Epidermal melanocyte (primary cell): Measurements from ENCODE around the gene CCDC179.

ENCODE experiments used
- DNase-seq: peaks from one replicate; pipeline ENCODE4 v3.0.0; 2011; ENCODE audit warnings: low spot score; ENCODE audit not compliant: insufficient read length

Gene CCDC179

GRCh38 chr11:22860241-22860640, at the start of gene CCDC179:
Gene CCDC179, minus strand, starts transcription at chr11:22860474. Its CDS starts 53 bp downstream, at chr11:22860421.
- DNase-seq: no peak

GRCh38 chr11:22903782-22904181, 43.5 kb upstream of the CCDC179 start:
- no peak for DNase-seq

- no peak for DNase-seq
Measured at GRCh38 chr11:22901603-22902002, 41.3 kb upstream of the CCDC179 start.

GRCh38 chr11:22900764-22901486, 40.7 kb upstream of the CCDC179 start:
- DNase-seq: no peak

GRCh38 chr11:22898036-22898435, 37.8 kb upstream of the CCDC179 start:
- DNase-seq: no peak

GRCh38 chr11:22890227-22890626, 30.0 kb upstream of the CCDC179 start:
- DNase-seq: no peak

GRCh38 chr11:22884217-22884616, 23.9 kb upstream of the CCDC179 start:
- DNase-seq: no peak

GRCh38 chr11:22879630-22880029, 19.4 kb upstream of the CCDC179 start:
- DNase-seq: peak; percentile 18

- no peak for DNase-seq
Measured at GRCh38 chr11:22878604-22879003, 18.3 kb upstream of the CCDC179 start.

GRCh38 chr11:22878039-22878438, 17.8 kb upstream of the CCDC179 start:
- no peak for DNase-seq

- DNase-seq: peak; percentile 25
Measured at GRCh38 chr11:22875869-22876473, 15.7 kb upstream of the CCDC179 start.

GRCh38 chr11:22869325-22869724, 9.1 kb upstream of the CCDC179 start:
- DNase-seq: no peak

- no peak for DNase-seq
Measured at GRCh38 chr11:22859756-22860155, 518 bp downstream of the CCDC179 start.

- no peak for DNase-seq
Measured at GRCh38 chr11:22851477-22851876, 8.8 kb downstream of the CCDC179 start.

- no peak for DNase-seq
Measured at GRCh38 chr11:22846726-22847125, 13.5 kb downstream of the CCDC179 start.

GRCh38 chr11:22832315-22833015, 27.8 kb downstream of the CCDC179 start:
- DNase-seq: no peak

GRCh38 chr11:22830082-22830414, 30.2 kb downstream of the CCDC179 start:
- DNase-seq: no peak

- DNase-seq: peak; percentile 34
Measured at GRCh38 chr11:22829231-22830081, 30.8 kb downstream of the CCDC179 start, which contains the start of gene SVIP. Gene SVIP, minus strand, starts transcription at chr11:22829801. Its CDS starts 53 bp downstream, at chr11:22829748.

GRCh38 chr11:22828373-22828772, 31.9 kb downstream of the CCDC179 start:
- DNase-seq: no peak

- no peak for DNase-seq
Measured at GRCh38 chr11:22822203-22822602, 38.1 kb downstream of the CCDC179 start.

- DNase-seq: no peak
Measured at GRCh38 chr11:22809893-22810292, 50.4 kb downstream of the CCDC179 start.
